ENCODE measurements around the gene RNF217.

RNF217 gene

GRCh38 chr6:125075741-125076481 lies 113.7 kb downstream of the RNF217 start:
- Histone ChIP-seq H3K9me3 (replicated peaks in 1 of 11) (peaks cover 0 to 4% (median 0%) of the 10 kb centered on the region in 11 experiments; a peak in 2 of 22 replicates), H4K20me1 (no peaks in the 10 kb centered on the region), H3K4me3 (no peak overlapping the region), H3K4me1 (peaks cover 0 to 19% (median 8%) of the 10 kb centered on the region in 10 experiments; a peak in 13 of 20 replicates), H3K36me3 (no peaks in the 10 kb centered on the region), H3K9ac (no peak overlapping the region), H3K4me2 (no peak overlapping the region), H3K27me3 (no peaks in the 10 kb centered on the region), H3K27ac (no peak overlapping the region)
- TF ChIP-seq Cebpa-rat (IDR thresholded peaks at IDR 0.05), result no peak

- Histone ChIP-seq H3K4me3 (no peak overlapping the region), H3K4me1 (peaks cover 0 to 24% (median 11%) of the 10 kb centered on the region in 10 experiments; a peak in 13 of 20 replicates)
- TF ChIP-seq Cebpa-rat (IDR thresholded peaks at IDR 0.05), result no peak
These were observed 114.2 kb downstream of the RNF217 start for GRCh38 chr6:125076482-125076742.

GRCh38 chr6:125077453-125077852 lies 115.2 kb downstream of the RNF217 start:
- H3K4me1 ChIP-seq, result peaks cover 0 to 34% (median 15%) of the 10 kb centered on the region in 10 experiments; a peak in 13 of 20 replicates
- no peak overlapping the region for H3K27ac ChIP-seq

More at GRCh38 chr6:125076482-125076742, 114.2 kb downstream of the RNF217 start:
- Histone ChIP-seq H4K20me1 (no peaks in the 10 kb centered on the region), H3K36me3 (no peaks in the 10 kb centered on the region), H3K9ac (no peak overlapping the region), H3K27ac (no peak overlapping the region), H3K9me3 (replicated peaks in 1 of 11) (peaks cover 0 to 4% (median 0%) of the 10 kb centered on the region in 11 experiments; a peak in 2 of 22 replicates), H3K4me2 (no peak overlapping the region), H3K27me3 (no peaks in the 10 kb centered on the region)

GRCh38 chr6:125078602-125079321 lies 116.5 kb downstream of the RNF217 start:
- Histone ChIP-seq H3K4me3 (no peak overlapping the region), H4K20me1 (no peaks in the 10 kb centered on the region), H3K9me3 (replicated peaks in 1 of 11) (peaks cover 0 to 4% (median 0%) of the 10 kb centered on the region in 11 experiments; a peak in 2 of 22 replicates), H3K36me3 (no peaks in the 10 kb centered on the region), H3K27me3 (no peaks in the 10 kb centered on the region), H3K4me2 (peak overlapping the region in 2 of 11 experiments; percentile 3 to 4; a peak in 2 of 22 replicates), H3K4me1 (peaks cover 0 to 34% (median 15%) of the 10 kb centered on the region in 10 experiments; a peak in 13 of 20 replicates), H3K27ac (no peak overlapping the region), H3K9ac (no peak overlapping the region)
- TF ChIP-seq Cebpa-rat (IDR thresholded peaks at IDR 0.05), result no peak

More at GRCh38 chr6:125077453-125077852, 115.2 kb downstream of the RNF217 start:
- H4K20me1 ChIP-seq, result no peaks in the 10 kb centered on the region
- H3K9me3 ChIP-seq (replicated peaks in 1 of 11), result peaks cover 0 to 4% (median 0%) of the 10 kb centered on the region in 11 experiments; a peak in 2 of 22 replicates
- H3K4me2 ChIP-seq, result no peak overlapping the region
- no peak overlapping the region for H3K4me3 ChIP-seq
- H3K36me3 ChIP-seq, result no peaks in the 10 kb centered on the region
- H3K9ac ChIP-seq, result no peak overlapping the region
- H3K27me3 ChIP-seq, result no peaks in the 10 kb centered on the region
- TF ChIP-seq Cebpa-rat (IDR thresholded peaks at IDR 0.05), result no peak

- H3K27me3 ChIP-seq, result no peaks in the 10 kb centered on the region
- H4K20me1 ChIP-seq, result no peaks in the 10 kb centered on the region
- H3K36me3 ChIP-seq, result no peaks in the 10 kb centered on the region
- peaks cover 0 to 34% (median 15%) of the 10 kb centered on the region in 10 experiments; a peak in 13 of 20 replicates for H3K4me1 ChIP-seq
- no peak overlapping the region for H3K4me2 ChIP-seq
- H3K27ac ChIP-seq, result no peak overlapping the region
- H3K9ac ChIP-seq, result no peak overlapping the region
- no peak for TF ChIP-seq Cebpa-rat (IDR thresholded peaks at IDR 0.05)
- no peak overlapping the region for H3K4me3 ChIP-seq
- peaks cover 0 to 4% (median 0%) of the 10 kb centered on the region in 11 experiments; a peak in 2 of 22 replicates for H3K9me3 ChIP-seq (replicated peaks in 1 of 11)
These were observed 120.9 kb downstream of the RNF217 start for GRCh38 chr6:125082908-125083683.

GRCh38 chr6:125083684-125083990 lies 121.4 kb downstream of the RNF217 start:
- Histone ChIP-seq H3K9me3 (replicated peaks in 1 of 11) (no peaks in the 10 kb centered on the region; a peak in 1 of 22 replicates), H3K27me3 (no peaks in the 10 kb centered on the region), H3K4me2 (no peak overlapping the region), H3K27ac (no peak overlapping the region), H3K4me1 (peaks cover 0 to 30% (median 15%) of the 10 kb centered on the region in 10 experiments; a peak in 13 of 20 replicates), H4K20me1 (no peaks in the 10 kb centered on the region), H3K36me3 (no peaks in the 10 kb centered on the region), H3K9ac (no peak overlapping the region), H3K4me3 (no peak overlapping the region)
- TF ChIP-seq Cebpa-rat (IDR thresholded peaks at IDR 0.05), result no peak

- H3K9me3 ChIP-seq (replicated peaks in 1 of 11), result no peaks in the 10 kb centered on the region; a peak in 1 of 22 replicates
- no peaks in the 10 kb centered on the region for H3K36me3 ChIP-seq
- H3K9ac ChIP-seq, result no peak overlapping the region
- no peak overlapping the region for H3K4me2 ChIP-seq
- H3K4me3 ChIP-seq, result no peak overlapping the region
- H4K20me1 ChIP-seq, result no peaks in the 10 kb centered on the region
- H3K27ac ChIP-seq, result no peak overlapping the region
- no peaks in the 10 kb centered on the region for H3K27me3 ChIP-seq
- peaks cover 0 to 7% (median 2%) of the 10 kb centered on the region in 10 experiments; a peak in 8 of 20 replicates for H3K4me1 ChIP-seq
- no peak for TF ChIP-seq Cebpa-rat (IDR thresholded peaks at IDR 0.05)
These were observed 124.5 kb downstream of the RNF217 start for GRCh38 chr6:125086716-125087115.

- Histone ChIP-seq H3K27me3 (no peaks in the 10 kb centered on the region), H3K4me2 (no peak overlapping the region), H3K4me1 (no peaks in the 10 kb centered on the region), H3K36me3 (no peaks in the 10 kb centered on the region), H3K9me3 (replicated peaks in 1 of 11) (no peaks in the 10 kb centered on the region), H3K27ac (no peak overlapping the region), H3K9ac (no peak overlapping the region), H3K4me3 (no peak overlapping the region), H4K20me1 (no peaks in the 10 kb centered on the region)
- no peak for TF ChIP-seq Cebpa-rat (IDR thresholded peaks at IDR 0.05)
These were observed 126.7 kb downstream of the RNF217 start for GRCh38 chr6:125088963-125089362.

- Histone ChIP-seq H3K9ac (no peak overlapping the region), H3K4me3 (no peak overlapping the region), H3K27me3 (no peaks in the 10 kb centered on the region), H4K20me1 (no peaks in the 10 kb centered on the region), H3K9me3 (replicated peaks in 1 of 11) (no peaks in the 10 kb centered on the region), H3K4me1 (peaks cover 0 to 8% (median 5%) of the 10 kb centered on the region in 10 experiments; a peak in 9 of 20 replicates), H3K4me2 (no peak overlapping the region), H3K36me3 (no peaks in the 10 kb centered on the region), H3K27ac (no peak overlapping the region)
- no peak for TF ChIP-seq Cebpa-rat (IDR thresholded peaks at IDR 0.05)
These were observed 132.3 kb downstream of the RNF217 start for GRCh38 chr6:125094563-125094962.
